CD4-positive, CD25-positive, alpha-beta regulatory T cell (primary cell): ENCODE measurements around the gene TIMM44. TPM values are rescaled to one million over a fixed set of nuclear protein-coding genes. Genes with fewer than 3 reads are reported as not detected.

ENCODE experiments used
- ATAC-seq, 2 donors: fragments of 150-1000 bp; cut with Tn5 transposase; one replicate each; pipeline ENCODE4 v1.10.0; 2021; ENCODE audit warnings: low read depth in 2 of 2, moderate number of reproducible peaks in 2 of 2, moderate library complexity in 1 of 2
- DNase-seq, 3 donors: peaks; one replicate each; pipeline versions ENCODE4 v3.0.0 to v3.0.0-alpha.2; 2012 to 2022; ENCODE audit warnings: mixed read lengths in 1 of 3
- H3K27ac ChIP-seq: one replicate; pipeline ENCODE4 v1.7.0; 2013; ENCODE audit warnings: mild to moderate bottlenecking, low read length; ENCODE audit not compliant: insufficient read depth, poor library complexity, severe bottlenecking
- H3K27me3 ChIP-seq: one replicate; pipeline ENCODE4 v1.7.0; 2013; ENCODE audit warnings: low read length; ENCODE audit not compliant: control insufficient read depth, insufficient read depth
- H3K36me3 ChIP-seq: one replicate; pipeline ENCODE4 v1.7.0; 2013; ENCODE audit warnings: mild to moderate bottlenecking, low read length, moderate library complexity; ENCODE audit not compliant: control insufficient read depth, insufficient read depth
- H3K4me1 ChIP-seq: 2 replicates; pipeline ENCODE4 v1.7.0; 2013; ENCODE audit warnings: mild to moderate bottlenecking, low read length; ENCODE audit not compliant: insufficient read depth, control insufficient read depth, poor library complexity, severe bottlenecking
- H3K4me3 ChIP-seq: one replicate; pipeline ENCODE4 v1.7.0; 2013; ENCODE audit warnings: low read depth, mild to moderate bottlenecking, low read length, moderate library complexity
- H3K9me3 ChIP-seq, 2 experiments: 1 replicate in 1 of 2; 2 replicates in 1 of 2; pipeline ENCODE4 v1.7.0; 2013; ENCODE audit warnings: low read length in 2 of 2, mild to moderate bottlenecking in 1 of 2, moderate library complexity in 1 of 2; ENCODE audit not compliant: control insufficient read depth in 2 of 2
- H3K27ac Mint-ChIP-seq, 3 donors: one replicate each; pipeline ENCODE4 v1.8.0; 2020 to 2022; ENCODE audit warnings: mild to moderate bottlenecking in 3 of 3, mixed read lengths in 3 of 3, moderate library complexity in 2 of 3
- H3K27me3 Mint-ChIP-seq: one replicate; pipeline ENCODE4 v1.8.0; 2022; ENCODE audit warnings: mild to moderate bottlenecking, mixed read lengths
- H3K36me3 Mint-ChIP-seq: one replicate; pipeline ENCODE4 v1.8.0; 2020; ENCODE audit warnings: mixed read lengths
- H3K4me1 Mint-ChIP-seq, 4 donors: one replicate each; pipeline ENCODE4 v1.8.0; 2020 to 2022; ENCODE audit warnings: mixed read lengths in 4 of 4, mild to moderate bottlenecking in 1 of 4
- H3K4me3 Mint-ChIP-seq, 4 donors: one replicate each; pipeline ENCODE4 v1.8.0; 2020 to 2022; ENCODE audit warnings: mild to moderate bottlenecking in 4 of 4, mixed read lengths in 4 of 4, moderate library complexity in 3 of 4
- H3K9me3 Mint-ChIP-seq, 7 donors: one replicate each; pipeline ENCODE4 v1.8.0; 2020 to 2022; ENCODE audit warnings: mixed read lengths in 7 of 7, mild to moderate bottlenecking in 3 of 7, moderate library complexity in 2 of 7
- polyA plus RNA-seq, 4 donors: library from polyadenylated mRNA; unstranded; fragments of 300-500 nt; fragmentation: Illumina TruSeq; gene quantifications; one replicate each; pipeline ENCODE4 v1.2.3, GENCODE V29; 2021
- total RNA-seq: library from RNA; stranded (reverse); gene quantifications from one replicate; pipeline ENCODE4 v1.2.3, GENCODE V29; 2022

TIMM44 gene
- total and polyA plus RNA-seq, 5 donors from 2014 or later, result 14.0 to 72.5 (median 15.0) TPM

DNA sequence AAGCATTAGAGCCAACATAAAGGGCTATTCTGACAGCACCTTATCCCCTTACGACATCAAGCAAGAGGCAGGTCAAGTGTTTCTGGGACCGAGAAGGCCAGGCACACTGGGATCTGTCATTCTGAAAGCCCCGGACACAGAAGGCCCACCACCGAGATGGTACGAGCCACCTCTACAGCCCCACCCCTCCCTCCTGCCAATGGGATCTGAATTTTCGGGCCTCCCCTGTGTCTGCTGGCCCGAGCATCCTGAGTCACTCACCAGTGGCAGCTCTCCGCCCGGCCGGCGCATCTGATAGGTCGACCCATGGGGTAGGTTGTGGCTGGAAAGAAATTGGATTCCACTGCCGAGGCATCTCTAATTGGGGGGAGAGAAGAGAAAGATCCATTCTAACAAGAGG lies 2.6 kb downstream of the TIMM44 start:
- no peaks in the 10 kb centered on the region for H3K27me3 ChIP-seq
- no peak for DNase-seq
- no peaks in the 10 kb centered on the region for H3K9me3 ChIP-seq
- Mint-ChIP-seq H3K4me3 (peak overlapping the region in 3 of 4 donors; percentile 36 to 85 (median 47)), H3K36me3 (peaks cover 5% of the 10 kb centered on the region), H3K4me1 (peaks cover 4 to 49% (median 24%) of the 10 kb centered on the region in 4 donors), H3K27ac (no peak overlapping the region), H3K27me3 (peaks cover 4% of the 10 kb centered on the region), H3K9me3 (no peaks in the 10 kb centered on the region)
- H3K27ac ChIP-seq, result no peak overlapping the region
- no peak for ATAC-seq
- no peak overlapping the region for H3K4me3 ChIP-seq
- peaks cover 23% of the 10 kb centered on the region for H3K36me3 ChIP-seq
- H3K4me1 ChIP-seq, result peaks cover 18% of the 10 kb centered on the region

DNA sequence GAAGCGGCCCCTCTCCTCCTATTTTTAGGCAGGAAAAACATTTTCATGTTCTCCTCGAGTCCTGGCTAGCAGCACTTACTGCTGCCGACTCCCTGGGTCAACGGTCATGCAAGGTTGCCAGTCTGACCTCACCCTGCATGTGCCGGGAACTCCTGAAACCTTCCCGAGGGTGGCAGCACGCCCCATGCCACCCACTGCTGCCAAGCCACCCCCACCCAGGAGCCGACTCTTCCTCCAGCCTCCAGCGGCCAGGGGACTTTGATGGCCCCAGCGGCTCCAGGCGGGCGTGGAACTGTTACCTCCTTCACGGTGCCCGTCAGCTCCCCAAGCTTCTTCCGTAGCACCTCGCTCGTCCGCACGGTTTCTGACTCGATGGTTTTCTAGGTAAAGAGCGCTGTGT lies 8.7 kb downstream of the TIMM44 start:
- H3K36me3 Mint-ChIP-seq, result peaks cover 3% of the 10 kb centered on the region
- H3K4me1 ChIP-seq, result no peaks in the 10 kb centered on the region
- H3K4me3 Mint-ChIP-seq, result peak overlapping the region in 1 of 4 donors; percentile 47
- no peak for DNase-seq
- H3K9me3 ChIP-seq, result no peaks in the 10 kb centered on the region
- ATAC-seq, result no peak
- H3K4me3 ChIP-seq, result no peak overlapping the region
- no peaks in the 10 kb centered on the region for H3K27me3 ChIP-seq
- H3K27me3 Mint-ChIP-seq, result no peaks in the 10 kb centered on the region
- no peak overlapping the region for H3K27ac ChIP-seq
- no peaks in the 10 kb centered on the region for H3K9me3 Mint-ChIP-seq
- H3K4me1 Mint-ChIP-seq, result peaks cover 0 to 4% (median 4%) of the 10 kb centered on the region in 4 donors
- H3K36me3 ChIP-seq, result peaks cover 53% of the 10 kb centered on the region
- no peak overlapping the region for H3K27ac Mint-ChIP-seq

DNA sequence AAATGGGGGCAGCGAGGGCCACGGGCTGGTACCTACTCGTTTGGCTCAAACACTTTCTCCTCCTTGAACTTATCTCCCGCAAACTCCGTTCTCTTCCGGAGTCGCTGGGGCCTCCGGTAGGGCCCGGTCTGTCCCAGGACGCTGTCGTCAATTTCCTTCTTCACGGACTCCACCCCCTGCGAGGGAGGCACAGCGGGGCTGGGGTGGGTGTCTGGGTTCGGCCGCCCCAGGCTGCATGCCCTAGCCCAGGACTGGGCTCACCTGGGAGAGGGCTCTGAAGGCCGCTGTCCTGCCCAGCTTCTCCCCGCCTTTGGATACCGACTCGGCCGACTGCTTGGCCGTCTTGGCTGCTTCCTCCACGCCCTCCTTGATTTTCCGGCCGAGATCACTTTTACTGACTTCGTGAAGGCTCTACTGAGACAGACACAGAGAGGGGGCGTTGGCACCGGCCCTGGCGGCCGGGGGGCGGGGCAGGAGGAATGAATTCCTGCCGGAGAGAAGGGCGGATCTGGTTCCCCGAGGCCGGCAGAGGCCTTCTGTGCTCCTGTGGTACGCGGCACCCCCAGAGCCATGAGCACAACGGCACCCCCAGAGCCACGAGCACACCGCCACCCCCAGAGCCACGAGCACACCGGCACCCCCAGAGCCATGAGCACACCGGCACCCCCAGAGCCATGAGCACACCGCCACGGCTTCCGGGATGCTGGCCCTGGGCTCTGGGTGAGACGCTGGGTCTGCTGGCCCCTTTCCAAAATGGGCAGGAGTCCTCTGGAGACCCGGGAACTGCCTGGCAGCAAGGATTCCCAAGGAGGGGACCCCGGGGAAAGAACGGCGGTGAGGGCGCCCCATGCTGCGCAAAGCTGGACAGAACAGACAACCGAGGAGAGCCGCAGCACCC lies 9.4 kb downstream of the TIMM44 start:
- Histone ChIP-seq H3K27ac (no peak overlapping the region), H3K36me3 (peaks cover 51% of the 10 kb centered on the region), H3K4me3 (no peak overlapping the region), H3K4me1 (no peaks in the 10 kb centered on the region), H3K27me3 (no peaks in the 10 kb centered on the region), H3K9me3 (no peaks in the 10 kb centered on the region)
- no peak overlapping the region for H3K4me3 Mint-ChIP-seq
- DNase-seq (no peak), ATAC-seq (no peak)
- no peaks in the 10 kb centered on the region for H3K9me3 Mint-ChIP-seq
- H3K36me3 Mint-ChIP-seq, result peaks cover 3% of the 10 kb centered on the region
- H3K27me3 Mint-ChIP-seq, result no peaks in the 10 kb centered on the region
- no peak overlapping the region for H3K27ac Mint-ChIP-seq
- H3K4me1 Mint-ChIP-seq, result peaks cover 0 to 10% (median 4%) of the 10 kb centered on the region in 4 donors

DNA sequence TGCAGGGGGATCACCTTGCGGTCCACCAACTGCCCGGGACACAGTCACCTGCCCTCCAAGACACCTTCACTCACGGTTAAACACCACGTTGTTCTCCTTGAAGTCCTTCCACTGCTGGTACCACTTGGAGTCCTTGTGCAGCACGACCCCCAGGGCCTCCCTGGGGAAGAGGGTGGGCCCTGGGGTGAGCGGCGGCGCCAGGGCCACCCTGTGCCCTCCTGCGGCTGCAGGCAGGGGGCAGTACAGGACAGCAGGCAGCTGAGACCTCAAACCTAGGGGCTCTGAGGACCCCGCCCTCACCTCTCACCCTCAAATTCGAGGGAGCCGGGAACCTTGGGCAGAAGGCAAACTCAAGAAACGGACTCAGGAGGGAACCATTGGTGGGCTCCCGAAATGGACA lies 10.1 kb downstream of the TIMM44 start:
- H3K4me1 Mint-ChIP-seq, result peaks cover 0 to 8% (median under 1%) of the 10 kb centered on the region in 4 donors
- H3K36me3 Mint-ChIP-seq, result peaks cover 3% of the 10 kb centered on the region
- no peak overlapping the region for H3K27ac ChIP-seq
- H3K27me3 ChIP-seq, result no peaks in the 10 kb centered on the region
- DNase-seq (no peak), ATAC-seq (no peak)
- no peaks in the 10 kb centered on the region for H3K4me1 ChIP-seq
- H3K27me3 Mint-ChIP-seq, result no peaks in the 10 kb centered on the region
- no peak overlapping the region for H3K4me3 ChIP-seq
- H3K9me3 Mint-ChIP-seq, result no peaks in the 10 kb centered on the region
- H3K9me3 ChIP-seq, result no peaks in the 10 kb centered on the region
- no peak overlapping the region for H3K27ac Mint-ChIP-seq
- peaks cover 51% of the 10 kb centered on the region for H3K36me3 ChIP-seq
- no peak overlapping the region for H3K4me3 Mint-ChIP-seq

DNA sequence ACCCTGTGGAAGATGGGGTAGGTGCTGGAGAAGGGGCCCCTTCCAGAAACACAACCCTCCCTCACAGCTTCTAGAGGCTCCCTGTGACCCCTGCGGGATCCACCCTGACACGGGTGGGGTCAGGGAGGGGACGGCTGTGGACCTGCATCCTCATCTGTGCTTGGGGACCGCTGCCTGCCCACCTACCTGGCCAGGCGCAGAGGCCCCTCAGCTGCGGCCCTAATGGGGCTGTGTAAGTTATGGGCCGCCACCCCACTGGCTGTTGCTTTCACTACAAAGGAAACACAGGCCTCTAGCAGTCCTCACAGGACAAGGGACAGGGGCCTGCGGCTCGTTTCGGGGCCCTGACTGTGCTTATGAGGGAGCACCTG lies 10.6 kb downstream of the TIMM44 start:
- no peaks in the 10 kb centered on the region for H3K9me3 ChIP-seq
- no peak overlapping the region for H3K27ac ChIP-seq
- no peaks in the 10 kb centered on the region for H3K27me3 ChIP-seq
- Mint-ChIP-seq H3K4me1 (peaks cover 0 to 8% (median 2%) of the 10 kb centered on the region in 4 donors), H3K4me3 (no peak overlapping the region), H3K27me3 (no peaks in the 10 kb centered on the region), H3K9me3 (no peaks in the 10 kb centered on the region), H3K27ac (no peak overlapping the region), H3K36me3 (peaks cover 3% of the 10 kb centered on the region)
- no peak overlapping the region for H3K4me3 ChIP-seq
- ATAC-seq (no peak), DNase-seq (no peak)
- H3K36me3 ChIP-seq, result peaks cover 48% of the 10 kb centered on the region
- no peaks in the 10 kb centered on the region for H3K4me1 ChIP-seq

DNA sequence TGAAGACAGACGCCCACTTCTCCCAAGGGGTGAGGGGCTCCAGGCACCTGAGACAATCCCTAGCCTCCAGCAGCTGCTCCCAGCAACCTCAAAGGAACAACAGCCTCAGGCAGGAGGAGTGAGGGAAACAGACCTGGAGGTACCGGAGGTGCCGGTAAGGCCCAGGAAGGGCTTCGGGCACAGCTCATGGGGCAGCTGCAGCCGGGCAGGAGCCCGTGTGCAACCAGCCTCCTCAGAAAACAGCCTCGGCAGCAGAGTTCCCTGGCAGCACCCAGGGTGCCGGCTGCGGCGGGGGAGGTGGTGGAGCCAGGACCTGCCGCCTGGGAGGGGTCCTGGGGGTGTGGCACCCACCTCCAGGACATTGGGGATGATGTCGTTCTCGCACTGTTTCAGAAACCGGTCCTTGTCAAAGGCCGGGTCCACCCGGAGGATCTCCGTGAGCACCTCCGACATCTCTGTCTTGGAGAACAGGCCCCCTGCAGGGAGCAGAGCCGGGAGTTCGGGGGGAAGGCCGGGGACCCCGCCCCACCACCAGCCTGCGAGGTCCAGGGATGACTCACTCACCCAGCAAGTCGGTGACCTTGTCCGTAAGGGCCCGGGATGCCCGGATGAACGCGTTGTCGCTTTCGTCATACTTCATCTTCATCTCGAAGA lies 11.1 kb downstream of the TIMM44 start:
- H3K36me3 Mint-ChIP-seq, result peaks cover 3% of the 10 kb centered on the region
- peaks cover 44% of the 10 kb centered on the region for H3K36me3 ChIP-seq
- peaks cover 0 to 8% (median 2%) of the 10 kb centered on the region in 4 donors for H3K4me1 Mint-ChIP-seq
- no peak overlapping the region for H3K27ac Mint-ChIP-seq
- H3K9me3 ChIP-seq, result no peaks in the 10 kb centered on the region
- H3K27me3 ChIP-seq, result no peaks in the 10 kb centered on the region
- no peaks in the 10 kb centered on the region for H3K4me1 ChIP-seq
- no peak overlapping the region for H3K4me3 ChIP-seq
- H3K27me3 Mint-ChIP-seq, result no peaks in the 10 kb centered on the region
- no peak for DNase-seq
- H3K9me3 Mint-ChIP-seq, result no peaks in the 10 kb centered on the region
- no peak overlapping the region for H3K4me3 Mint-ChIP-seq
- no peak for ATAC-seq
- H3K27ac ChIP-seq, result no peak overlapping the region

DNA sequence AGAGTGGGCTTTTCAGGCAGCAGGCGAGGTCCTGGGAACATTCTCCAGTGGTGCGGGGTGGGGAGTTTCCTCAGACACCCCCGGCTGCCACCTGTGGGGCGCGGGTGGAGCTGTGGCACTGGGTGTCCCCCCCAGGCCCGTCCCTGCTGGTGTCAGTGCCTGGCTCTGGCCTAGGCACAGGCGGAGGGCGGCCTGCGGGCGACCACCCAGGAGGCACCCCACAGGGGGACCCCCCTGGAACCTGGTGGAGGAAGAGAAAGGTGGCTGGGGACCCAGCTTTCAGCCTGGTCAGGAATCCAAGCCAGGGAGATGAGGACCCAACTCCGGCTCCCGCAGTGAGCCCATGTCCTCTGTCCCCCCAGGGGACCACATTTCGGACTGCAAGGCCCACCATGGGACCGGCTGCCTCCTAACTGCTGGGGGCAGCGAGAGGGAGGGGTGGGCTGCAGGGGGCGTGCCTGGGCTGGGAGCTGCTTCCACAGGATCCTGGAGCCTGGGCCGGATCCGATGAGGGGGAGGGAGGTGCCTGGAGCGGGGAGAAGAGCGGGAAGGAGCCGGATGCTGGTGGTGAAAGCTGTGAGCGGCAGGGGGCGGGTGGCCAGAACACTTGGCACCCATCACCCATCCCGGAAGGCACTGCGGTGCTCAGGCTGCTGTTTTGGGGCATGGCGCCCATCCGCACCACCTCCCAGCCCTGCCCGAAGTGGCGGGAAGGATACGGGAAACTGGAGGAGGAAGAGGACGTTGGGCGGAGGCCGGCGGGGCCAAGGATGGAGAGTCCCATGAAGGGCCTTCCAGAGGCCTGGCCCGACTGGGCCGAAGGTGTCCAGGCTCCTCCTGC lies 12.0 kb downstream of the TIMM44 start:
- Histone ChIP-seq H3K4me1 (peaks cover under 1% of the 10 kb centered on the region), H3K9me3 (no peaks in the 10 kb centered on the region), H3K36me3 (peaks cover 41% of the 10 kb centered on the region), H3K27ac (no peak overlapping the region), H3K27me3 (no peaks in the 10 kb centered on the region), H3K4me3 (no peak overlapping the region)
- no peak overlapping the region for H3K4me3 Mint-ChIP-seq
- no peak for DNase-seq
- ATAC-seq, result no peak
- peaks cover 3% of the 10 kb centered on the region for H3K36me3 Mint-ChIP-seq
- H3K9me3 Mint-ChIP-seq, result no peaks in the 10 kb centered on the region
- H3K27ac Mint-ChIP-seq, result no peak overlapping the region
- no peaks in the 10 kb centered on the region for H3K27me3 Mint-ChIP-seq
- peaks cover 0 to 10% (median 2%) of the 10 kb centered on the region in 4 donors for H3K4me1 Mint-ChIP-seq
